ENCODE results near the gene PYDC2. TPM values are rescaled to one million over a fixed set of nuclear protein-coding genes. Genes with fewer than 3 reads are reported as not detected.

Gene PYDC2
- polyA plus RNA-seq, 1 of the 3 experiments (the other 2 are of a cell fraction), result not detected

GRCh38 chr3:191470080-191470479 lies 9.1 kb downstream of the PYDC2 start:
- H3K27ac ChIP-seq (ENCODE audit: low read depth in 2 of 2, low read length in 1 of 2), result no peak overlapping the region
- H4K20me1 ChIP-seq (ENCODE audit: insufficient read depth), result no peaks in the 10 kb centered on the region
- H3K4me2 ChIP-seq, result no peak overlapping the region
- peaks cover 0 to 3% of the 10 kb centered on the region in 2 experiments for H3K36me3 ChIP-seq (replicated peaks in 1 of 2; ENCODE audit: control insufficient read depth in 1 of 2, insufficient read depth in 2 of 2, low read length in 1 of 2)
- H3K9me3 ChIP-seq, result no peaks in the 10 kb centered on the region
- H3K9ac ChIP-seq, result no peak overlapping the region
- CTCF ChIA-PET, result no interaction called here
- no peaks in the 10 kb centered on the region for H3K79me2 ChIP-seq (ENCODE audit: insufficient read depth)
- POLR2A ChIA-PET, result no interaction called here
- no peak overlapping the region for H2AFZ ChIP-seq (ENCODE audit: low read depth)
- H3F3A ChIP-seq (replicated peaks; ENCODE audit: insufficient read depth), result peaks cover 2% of the 10 kb centered on the region
- TF ChIP-seq GABPA (IDR thresholded peaks at IDR 0.05; ENCODE audit: low read depth), result no peak
- no peak for TF ChIP-seq NRF1 (IDR thresholded peaks at IDR 0.05; ENCODE audit: low read depth, low read length)
- TF ChIP-seq GATA2 (CRISPR knock-in tag; IDR thresholded peaks at IDR 0.05), result no peak
- no peak for TF ChIP-seq FOSL2 (IDR thresholded peaks at IDR 0.05; ENCODE audit: borderline replicate concordance, low read depth)
- no peak for TF ChIP-seq FOXM1 (IDR thresholded peaks at IDR 0.05; ENCODE audit: low read depth)
- no peak for TF ChIP-seq RCOR1 (IDR thresholded peaks at IDR 0.05; ENCODE audit: low read length)
- TF ChIP-seq TAF1 (IDR thresholded peaks at IDR 0.05; ENCODE audit: borderline replicate concordance, low read depth, low read length), result no peak
- TF ChIP-seq RAD21 (IDR thresholded peaks at IDR 0.05; ENCODE audit: low read length), result no peak
- no peak for TF ChIP-seq CTCF (IDR thresholded peaks at IDR 0.05)
- TF ChIP-seq USF1 (IDR thresholded peaks at IDR 0.05; ENCODE audit: borderline replicate concordance, low read depth), result no peak
- TF ChIP-seq FOXJ3 (CRISPR knock-in tag; IDR thresholded peaks at IDR 0.05), result no peak
- no peak for TF ChIP-seq SMC3 (IDR thresholded peaks at IDR 0.05; ENCODE audit: low read depth, low read length)
- TF ChIP-seq RXRA (IDR thresholded peaks at IDR 0.05; ENCODE audit: borderline replicate concordance, low read depth), result no peak
- no peak for TF ChIP-seq RFX5 (IDR thresholded peaks at IDR 0.05; ENCODE audit: low read length)
- no peaks in the 10 kb centered on the region for H3K9me2 ChIP-seq
- H3K27me3 ChIP-seq (ENCODE audit: insufficient read depth), result no peaks in the 10 kb centered on the region
- H3K4me1 ChIP-seq (ENCODE audit: control insufficient read depth in 1 of 2, insufficient read depth in 2 of 2, low read depth in 1 of 2, low read length in 1 of 2), result no peaks in the 10 kb centered on the region
- DNase-seq, result no peak
- H3K4me3 ChIP-seq (ENCODE audit: low read depth in 2 of 2, low read length in 1 of 2), result no peak overlapping the region

- ChIA-PET CTCF (no interaction called here), POLR2A (no interaction called here)
- no peaks in the 10 kb centered on the region for H4K20me1 ChIP-seq (ENCODE audit: insufficient read depth)
- 53% methylated on average over 2 of the region's 2 CpGs for WGBS (ENCODE audit: low lambda C conversion rate)
- no peak for DNase-seq
- no peaks in the 10 kb centered on the region for H3K9me3 ChIP-seq
- no peak overlapping the region for H3K4me2 ChIP-seq
- H3K4me3 ChIP-seq (ENCODE audit: low read depth in 2 of 2, low read length in 1 of 2), result no peak overlapping the region
- H3K9me2 ChIP-seq, result no peaks in the 10 kb centered on the region
- peaks cover 0 to 3% of the 10 kb centered on the region in 2 experiments for H3K36me3 ChIP-seq (replicated peaks in 1 of 2; ENCODE audit: control insufficient read depth in 1 of 2, insufficient read depth in 2 of 2, low read length in 1 of 2)
- H3K4me1 ChIP-seq (ENCODE audit: control insufficient read depth in 1 of 2, insufficient read depth in 2 of 2, low read depth in 1 of 2, low read length in 1 of 2), result no peaks in the 10 kb centered on the region
- no peaks in the 10 kb centered on the region for H3K79me2 ChIP-seq (ENCODE audit: insufficient read depth)
- no peaks in the 10 kb centered on the region for H3K27me3 ChIP-seq (ENCODE audit: insufficient read depth)
- H2AFZ ChIP-seq (ENCODE audit: low read depth), result no peak overlapping the region
- H3F3A ChIP-seq (replicated peaks; ENCODE audit: insufficient read depth), result peaks cover 2% of the 10 kb centered on the region
- no peak overlapping the region for H3K27ac ChIP-seq (ENCODE audit: low read depth in 2 of 2, low read length in 1 of 2)
- H3K9ac ChIP-seq, result no peak overlapping the region
- TF ChIP-seq USF1 (IDR thresholded peaks at IDR 0.05; ENCODE audit: borderline replicate concordance, low read depth), result no peak
- TF ChIP-seq TAF1 (IDR thresholded peaks at IDR 0.05; ENCODE audit: borderline replicate concordance, low read depth, low read length), result no peak
- TF ChIP-seq RXRA (IDR thresholded peaks at IDR 0.05; ENCODE audit: borderline replicate concordance, low read depth), result no peak
- TF ChIP-seq EP300 (IDR thresholded peaks at IDR 0.05; ENCODE audit: borderline replicate concordance in 1 of 2, low read depth in 1 of 2, low read length in 1 of 2), result no peak
- no peak for TF ChIP-seq IRF3 (IDR thresholded peaks at IDR 0.05; ENCODE audit: low read depth, low read length)
- TF ChIP-seq GATA2 (CRISPR knock-in tag; IDR thresholded peaks at IDR 0.05), result no peak
- TF ChIP-seq NFIC (IDR thresholded peaks at IDR 0.05; ENCODE audit: borderline replicate concordance), result no peak
- TF ChIP-seq MEF2A (IDR thresholded peaks at IDR 0.05; ENCODE audit: borderline replicate concordance, low read depth), result no peak
- no peak for TF ChIP-seq NRF1 (IDR thresholded peaks at IDR 0.05; ENCODE audit: low read depth, low read length)
- TF ChIP-seq FOXJ3 (CRISPR knock-in tag; IDR thresholded peaks at IDR 0.05), result no peak
- no peak for TF ChIP-seq POLR2AphosphoS5 (IDR thresholded peaks at IDR 0.05; ENCODE audit: low read depth, low read length)
- TF ChIP-seq REST (IDR thresholded peaks at IDR 0.05; ENCODE audit: low read depth, low read length), result no peak
- no peak for TF ChIP-seq GABPA (IDR thresholded peaks at IDR 0.05; ENCODE audit: low read depth)
Measured at GRCh38 chr3:191470545-191470944, 9.6 kb downstream of the PYDC2 start.
